RWPE1 (cell line): Measurements from ENCODE around the gene AGXT2.
"Not testable (repeated sequence)": the region's sequence is repeated elsewhere in the genome, so short reads cannot be mapped to it uniquely, and the experiment has no call there.

Experiments used
- CTCF ChIA-PET: fragments of 350-600 bp; sonication (Branson Sonifier 250); formaldehyde crosslinking; extraction: SDS; loops from one replicate; lab custom pipeline; 2021; lab: Yijun Ruan, JAX
- POLR2A ChIA-PET: fragments of 400-600 bp; formaldehyde crosslinking; extraction: SDS; loops from one replicate; lab custom pipeline; 2020; ENCODE audit warnings: antibody characterized with exemption; ENCODE audit not compliant: low non-redundant PET; lab: Yijun Ruan, JAX
- DNase-seq: peaks from one replicate; pipeline ENCODE4 v3.0.0; 2012; ENCODE audit warnings: low spot score
- H3K27ac ChIP-seq: fragments of 450-650 bp; 2 replicates; pipeline ENCODE4 v1.5.1; 2017
- TF ChIP-seq, protein P1 (sequence below): fragments of 450-650 bp; conservative IDR thresholded peaks from 2 replicates; pipeline ENCODE4 v1.5.1; 2017; ENCODE audit warnings: low read depth, mild to moderate bottlenecking

Gene AGXT2

DNA sequence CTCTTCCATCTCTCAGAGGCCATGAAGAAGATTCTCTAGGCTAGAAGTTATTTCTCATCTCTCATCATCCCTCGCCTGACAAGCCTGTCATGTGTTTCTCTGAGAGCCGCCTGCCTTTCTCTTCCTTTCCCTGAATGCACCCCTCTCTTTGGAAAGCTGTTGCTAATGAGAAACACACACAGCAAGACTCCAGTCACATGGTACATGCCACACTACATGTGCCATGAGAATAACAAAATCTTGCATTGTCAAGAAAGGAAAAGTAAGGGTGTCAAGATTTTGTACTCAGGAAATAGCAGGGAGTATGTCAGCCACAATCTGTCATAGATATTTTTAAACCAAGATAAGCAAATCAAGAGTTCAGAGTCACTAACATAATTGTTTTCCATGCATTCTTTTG lies 8.9 kb downstream of the AGXT2 start:
- TF ChIP-seq, protein P1, sequence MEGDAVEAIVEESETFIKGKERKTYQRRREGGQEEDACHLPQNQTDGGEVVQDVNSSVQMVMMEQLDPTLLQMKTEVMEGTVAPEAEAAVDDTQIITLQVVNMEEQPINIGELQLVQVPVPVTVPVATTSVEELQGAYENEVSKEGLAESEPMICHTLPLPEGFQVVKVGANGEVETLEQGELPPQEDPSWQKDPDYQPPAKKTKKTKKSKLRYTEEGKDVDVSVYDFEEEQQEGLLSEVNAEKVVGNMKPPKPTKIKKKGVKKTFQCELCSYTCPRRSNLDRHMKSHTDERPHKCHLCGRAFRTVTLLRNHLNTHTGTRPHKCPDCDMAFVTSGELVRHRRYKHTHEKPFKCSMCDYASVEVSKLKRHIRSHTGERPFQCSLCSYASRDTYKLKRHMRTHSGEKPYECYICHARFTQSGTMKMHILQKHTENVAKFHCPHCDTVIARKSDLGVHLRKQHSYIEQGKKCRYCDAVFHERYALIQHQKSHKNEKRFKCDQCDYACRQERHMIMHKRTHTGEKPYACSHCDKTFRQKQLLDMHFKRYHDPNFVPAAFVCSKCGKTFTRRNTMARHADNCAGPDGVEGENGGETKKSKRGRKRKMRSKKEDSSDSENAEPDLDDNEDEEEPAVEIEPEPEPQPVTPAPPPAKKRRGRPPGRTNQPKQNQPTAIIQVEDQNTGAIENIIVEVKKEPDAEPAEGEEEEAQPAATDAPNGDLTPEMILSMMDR = no peak
- no peak for DNase-seq

DNA sequence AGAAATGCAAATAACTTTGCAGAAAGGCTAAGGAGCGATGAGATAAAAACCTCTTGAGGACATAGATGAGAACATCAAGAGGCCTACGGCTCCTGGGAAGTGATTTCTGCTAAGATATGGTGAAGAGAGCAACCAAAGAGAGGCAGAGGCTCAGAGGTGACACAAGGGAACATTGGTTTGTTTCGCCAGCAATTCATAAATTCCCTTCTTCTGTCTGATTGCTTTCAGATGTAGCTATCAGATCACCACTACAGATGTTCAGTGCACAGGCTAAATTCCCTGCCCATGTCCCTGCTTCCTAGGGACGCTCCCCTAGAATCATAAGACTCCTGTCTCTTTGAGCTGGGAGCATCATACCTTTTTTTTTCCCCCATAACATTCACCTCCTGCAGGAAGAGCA lies 11.2 kb downstream of the AGXT2 start:
- no peak overlapping the region for H3K27ac ChIP-seq
- TF ChIP-seq, protein P1 = no peak
- ChIA-PET CTCF (interaction anchor here (0.7 kb wide), 1 partner anchor 8 kb away, joined by 7 read pairs; no protein-coding TSS in a partner anchor), POLR2A (no interaction called here)
- DNase-seq = no peak

More for the DNA sequence above, 8.9 kb downstream of the AGXT2 start:
- CTCF ChIA-PET = no interaction called here
- POLR2A ChIA-PET = no interaction called here
- H3K27ac ChIP-seq = no peak overlapping the region

DNA sequence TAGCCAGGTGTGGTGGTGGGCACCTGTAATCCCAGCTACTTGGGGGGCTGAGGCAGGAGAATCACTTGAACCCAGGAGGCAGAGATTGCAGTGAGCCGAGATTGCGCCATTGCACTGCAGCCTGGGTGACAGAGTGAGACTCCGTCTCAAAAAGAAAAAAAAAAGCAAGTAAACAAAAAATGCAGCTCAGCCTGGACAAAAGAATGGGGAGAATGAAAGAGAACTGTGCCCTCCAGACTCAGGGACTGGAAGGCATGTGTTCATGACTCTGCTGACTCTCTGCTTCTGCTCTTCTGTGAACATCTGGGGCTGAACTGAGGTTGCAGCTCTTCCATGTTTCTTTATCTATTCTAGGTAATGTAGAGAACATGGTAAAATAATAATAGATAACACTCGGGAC lies 11.8 kb downstream of the AGXT2 start:
- DNase-seq, POLR2A ChIA-PET, H3K27ac ChIP-seq: not testable (repeated sequence)
- CTCF ChIA-PET = interaction anchor here (0.7 kb wide), 1 partner anchor 9 kb away, joined by 7 read pairs; no protein-coding TSS in a partner anchor

DNA sequence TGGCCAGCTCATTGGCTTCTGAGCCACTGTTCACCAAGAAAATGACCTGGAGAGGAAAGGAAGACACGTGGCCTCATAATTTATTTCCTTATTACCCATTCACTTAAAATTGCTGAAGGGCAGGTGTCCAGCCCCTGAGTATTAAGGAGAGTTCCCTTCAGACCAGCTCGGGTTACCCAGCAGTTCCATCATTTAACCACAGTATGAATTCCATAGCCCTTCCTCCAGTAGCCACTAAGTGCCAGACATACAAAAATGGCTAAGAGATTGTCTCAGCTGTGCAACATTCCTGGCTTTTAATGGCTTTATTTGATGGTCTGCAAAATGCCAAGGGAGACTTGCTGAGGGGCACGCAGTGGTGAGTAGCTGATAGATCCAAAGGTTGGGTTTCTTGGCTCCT lies 12.5 kb downstream of the AGXT2 start:
- H3K27ac ChIP-seq = no peak overlapping the region
- CTCF ChIA-PET = no interaction called here
- TF ChIP-seq, protein P1 = no peak
- POLR2A ChIA-PET = no interaction called here
- no peak for DNase-seq

DNA sequence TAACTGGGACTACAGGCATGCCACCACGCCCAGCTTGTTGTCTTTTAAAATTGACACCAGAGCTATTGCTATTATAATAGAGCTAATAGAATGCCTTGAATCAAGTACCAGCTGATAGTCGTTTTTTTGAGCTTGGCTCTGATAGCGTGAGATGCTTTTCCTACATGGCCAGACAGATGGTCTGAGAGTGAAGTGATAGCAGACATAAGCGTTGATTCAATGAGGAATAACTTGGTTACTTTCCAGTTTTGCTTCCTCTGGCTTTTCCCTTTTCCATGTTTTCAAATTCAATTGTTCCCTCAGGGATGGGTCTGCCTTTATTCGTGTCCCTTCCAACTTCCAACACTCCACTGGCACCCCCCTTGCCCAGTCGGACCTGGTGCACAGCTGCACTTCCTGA lies 15.4 kb downstream of the AGXT2 start:
- CTCF ChIA-PET = interaction anchor here (0.6 kb wide), 1 partner anchor 536 kb away, joined by 3 read pairs; no protein-coding TSS in a partner anchor
- POLR2A ChIA-PET = no interaction called here
- H3K27ac ChIP-seq = no peak overlapping the region
- TF ChIP-seq, protein P1 = no peak
- DNase-seq = no peak

DNA sequence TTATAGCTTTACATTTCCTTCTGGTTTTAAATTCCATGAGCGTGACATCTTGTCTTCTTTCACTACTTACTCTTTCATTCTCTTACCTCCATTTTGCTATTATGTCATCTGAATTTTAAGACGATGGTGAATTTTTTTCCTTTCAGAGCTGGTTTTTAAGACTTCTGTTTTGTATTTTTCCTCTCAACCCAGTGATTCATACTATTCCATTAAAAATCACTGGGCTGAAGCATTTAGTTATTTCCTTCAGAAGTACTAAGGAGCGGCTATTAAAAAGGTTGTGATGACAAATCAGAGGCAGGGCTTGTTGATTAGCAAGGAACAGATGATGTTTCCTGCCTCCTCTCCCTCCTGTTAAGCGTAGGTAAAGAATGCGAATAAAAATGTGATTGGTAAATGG lies 16.5 kb downstream of the AGXT2 start:
- H3K27ac ChIP-seq = no peak overlapping the region
- ChIA-PET CTCF (interaction anchor here (0.6 to 1.1 kb wide), 2 partner anchors 29 to 152 kb away, joined by 3 read pairs; no protein-coding TSS in a partner anchor), POLR2A (no interaction called here)
- TF ChIP-seq, protein P1 = no peak
- DNase-seq = peak; percentile 18

DNA sequence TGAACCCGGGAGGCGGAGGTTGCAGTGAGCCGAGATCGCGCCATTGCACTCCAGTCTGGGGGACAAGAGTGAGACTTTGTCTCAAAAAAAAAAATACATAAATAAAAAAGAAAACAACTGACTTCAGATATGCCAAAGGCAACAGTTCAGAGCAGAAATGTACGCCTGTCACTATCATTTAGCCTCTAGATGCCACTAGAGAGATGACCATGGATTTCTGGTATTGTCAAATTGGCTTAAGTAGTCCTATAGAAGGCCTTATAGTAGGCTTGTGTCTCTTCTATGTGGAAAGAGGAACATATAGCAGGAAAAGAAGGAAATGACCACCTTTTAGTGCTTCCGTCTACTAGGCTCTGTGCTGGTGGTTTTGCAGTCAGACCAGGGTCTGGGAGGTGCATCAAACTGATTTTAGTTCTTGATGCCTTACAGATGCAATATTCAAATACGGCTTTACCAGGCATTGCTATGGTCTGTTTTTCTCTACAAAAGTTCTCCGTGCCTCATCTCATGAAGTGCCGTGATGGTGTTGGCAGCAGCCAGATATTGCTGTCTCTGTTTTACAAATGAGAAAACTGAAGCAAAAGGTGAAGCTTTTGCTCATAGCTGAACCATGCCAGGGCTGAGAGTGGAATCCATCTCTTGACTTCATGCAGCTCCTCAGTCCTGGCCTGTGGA lies 17.2 kb downstream of the AGXT2 start:
- CTCF ChIA-PET = interaction anchor here (0.5 to 1.1 kb wide), 2 partner anchors 27 to 28 kb away, joined by 3 read pairs; no protein-coding TSS in a partner anchor
- POLR2A ChIA-PET = no interaction called here
- TF ChIP-seq, protein P1 = peak; percentile 15; the same call in 1 of the 2 replicates
- DNase-seq = no peak
- H3K27ac ChIP-seq = no peak overlapping the region
